T-helper 1 cell treated with Interleukin-12 subunit alpha and Interleukin-12 subunit beta and Interleukin-4 antibody, amounts not matched to agents 30 μg/mL and 1 μg/mL, for 36 hours (primary cell): Measurements from ENCODE around the gene ARPC2.

Experiments
- H3K27ac Mint-ChIP-seq: one replicate; pipeline ENCODE4 v1.8.0; 2021; ENCODE audit warnings: mild to moderate bottlenecking, mixed read lengths
- H3K27me3 Mint-ChIP-seq: one replicate; pipeline ENCODE4 v1.8.0; 2021; ENCODE audit warnings: low read depth, mixed read lengths
- H3K36me3 Mint-ChIP-seq: one replicate; pipeline ENCODE4 v1.8.0; 2021; ENCODE audit warnings: low read depth, mixed read lengths
- H3K4me1 Mint-ChIP-seq: one replicate; pipeline ENCODE4 v1.8.0; 2021; ENCODE audit warnings: low read depth, mixed read lengths
- H3K4me3 Mint-ChIP-seq: one replicate; pipeline ENCODE4 v1.8.0; 2021; ENCODE audit warnings: mild to moderate bottlenecking, moderate library complexity, mixed read lengths
- H3K9me3 Mint-ChIP-seq: one replicate; pipeline ENCODE4 v1.8.0; 2021; ENCODE audit warnings: mixed read lengths

The ARPC2 gene

GRCh38 chr2:218192902-218193430 is 24.0 kb upstream of the ARPC2 start:
- H3K4me1 Mint-ChIP-seq: no peaks in the 10 kb centered on the region
- H3K4me3 Mint-ChIP-seq: no peak overlapping the region
- no peaks in the 10 kb centered on the region for H3K9me3 Mint-ChIP-seq
- H3K36me3 Mint-ChIP-seq: no peaks in the 10 kb centered on the region
- no peak overlapping the region for H3K27ac Mint-ChIP-seq
- H3K27me3 Mint-ChIP-seq: peaks cover 12% of the 10 kb centered on the region

- H3K4me3 Mint-ChIP-seq: no peak overlapping the region
Measured at GRCh38 chr2:218193701-218194100, 23.3 kb upstream of the ARPC2 start.

GRCh38 chr2:218194880-218195279 is 22.1 kb upstream of the ARPC2 start:
- H3K27me3 Mint-ChIP-seq: peaks cover 25% of the 10 kb centered on the region
- no peaks in the 10 kb centered on the region for H3K36me3 Mint-ChIP-seq
- no peaks in the 10 kb centered on the region for H3K9me3 Mint-ChIP-seq
- H3K4me1 Mint-ChIP-seq: no peaks in the 10 kb centered on the region
- H3K4me3 Mint-ChIP-seq: no peak overlapping the region
- H3K27ac Mint-ChIP-seq: no peak overlapping the region

More at GRCh38 chr2:218193701-218194100, 23.3 kb upstream of the ARPC2 start:
- Mint-ChIP-seq H3K9me3 (no peaks in the 10 kb centered on the region), H3K27ac (no peak overlapping the region), H3K36me3 (no peaks in the 10 kb centered on the region), H3K4me1 (no peaks in the 10 kb centered on the region), H3K27me3 (peaks cover 16% of the 10 kb centered on the region)

- H3K9me3 Mint-ChIP-seq: no peaks in the 10 kb centered on the region
- H3K36me3 Mint-ChIP-seq: no peaks in the 10 kb centered on the region
- H3K27me3 Mint-ChIP-seq: peaks cover 38% of the 10 kb centered on the region
- no peak overlapping the region for H3K4me3 Mint-ChIP-seq
- H3K27ac Mint-ChIP-seq: no peak overlapping the region
- no peaks in the 10 kb centered on the region for H3K4me1 Mint-ChIP-seq
Measured at GRCh38 chr2:218196974-218197373, 20.0 kb upstream of the ARPC2 start.

- Mint-ChIP-seq H3K9me3 (no peaks in the 10 kb centered on the region), H3K27ac (no peak overlapping the region), H3K4me3 (no peak overlapping the region), H3K27me3 (peaks cover 38% of the 10 kb centered on the region), H3K4me1 (no peaks in the 10 kb centered on the region), H3K36me3 (no peaks in the 10 kb centered on the region)
Measured at GRCh38 chr2:218202266-218202665, 14.7 kb upstream of the ARPC2 start.

GRCh38 chr2:218209078-218209477 is 7.9 kb upstream of the ARPC2 start:
- H3K27ac Mint-ChIP-seq: no peak overlapping the region
- H3K9me3 Mint-ChIP-seq: peaks cover 7% of the 10 kb centered on the region
- H3K36me3 Mint-ChIP-seq: peaks cover 4% of the 10 kb centered on the region
- no peak overlapping the region for H3K4me3 Mint-ChIP-seq
- peaks cover 28% of the 10 kb centered on the region for H3K27me3 Mint-ChIP-seq
- no peaks in the 10 kb centered on the region for H3K4me1 Mint-ChIP-seq

- Mint-ChIP-seq H3K4me3 (no peak overlapping the region), H3K4me1 (peaks cover 15% of the 10 kb centered on the region), H3K36me3 (peaks cover 24% of the 10 kb centered on the region), H3K9me3 (peaks cover 7% of the 10 kb centered on the region), H3K27me3 (peaks cover 20% of the 10 kb centered on the region), H3K27ac (no peak overlapping the region)
Measured at GRCh38 chr2:218214116-218214515, 2.9 kb upstream of the ARPC2 start.

GRCh38 chr2:218216336-218216673 is 684 bp upstream of the ARPC2 start:
- H3K36me3 Mint-ChIP-seq: peaks cover 39% of the 10 kb centered on the region
- peaks cover 32% of the 10 kb centered on the region for H3K4me1 Mint-ChIP-seq
- H3K27me3 Mint-ChIP-seq: peaks cover 4% of the 10 kb centered on the region
- peak overlapping the region; percentile 93 for H3K27ac Mint-ChIP-seq
- H3K4me3 Mint-ChIP-seq: peak overlapping the region; percentile 91
- no peaks in the 10 kb centered on the region for H3K9me3 Mint-ChIP-seq

GRCh38 chr2:218217360-218218267 is 625 bp downstream of the ARPC2 start:
- Mint-ChIP-seq H3K36me3 (peaks cover 44% of the 10 kb centered on the region), H3K27ac (peak overlapping the region; percentile 88), H3K4me1 (peaks cover 40% of the 10 kb centered on the region), H3K4me3 (peak overlapping the region; percentile 91), H3K9me3 (no peaks in the 10 kb centered on the region), H3K27me3 (no peaks in the 10 kb centered on the region)

- H3K9me3 Mint-ChIP-seq: no peaks in the 10 kb centered on the region
- peaks cover 50% of the 10 kb centered on the region for H3K36me3 Mint-ChIP-seq
- H3K4me3 Mint-ChIP-seq: peak overlapping the region; percentile 91
- H3K27ac Mint-ChIP-seq: peak overlapping the region; percentile 88
- no peaks in the 10 kb centered on the region for H3K27me3 Mint-ChIP-seq
- H3K4me1 Mint-ChIP-seq: peaks cover 48% of the 10 kb centered on the region
Measured at GRCh38 chr2:218218268-218219185, 1.5 kb downstream of the ARPC2 start.

- peaks cover 63% of the 10 kb centered on the region for H3K36me3 Mint-ChIP-seq
- peaks cover 61% of the 10 kb centered on the region for H3K4me1 Mint-ChIP-seq
- H3K4me3 Mint-ChIP-seq: peak overlapping the region; percentile 91
- no peaks in the 10 kb centered on the region for H3K9me3 Mint-ChIP-seq
- no peaks in the 10 kb centered on the region for H3K27me3 Mint-ChIP-seq
- H3K27ac Mint-ChIP-seq: peak overlapping the region; percentile 60
Measured at GRCh38 chr2:218219934-218220333, 2.9 kb downstream of the ARPC2 start.

- Mint-ChIP-seq H3K36me3 (peaks cover 73% of the 10 kb centered on the region), H3K9me3 (no peaks in the 10 kb centered on the region), H3K27ac (peak overlapping the region; percentile 70), H3K4me3 (peak overlapping the region; percentile 91), H3K4me1 (peaks cover 71% of the 10 kb centered on the region), H3K27me3 (no peaks in the 10 kb centered on the region)
Measured at GRCh38 chr2:218221000-218221399, 4.0 kb downstream of the ARPC2 start.

- peaks cover 73% of the 10 kb centered on the region for H3K4me1 Mint-ChIP-seq
- peaks cover 78% of the 10 kb centered on the region for H3K36me3 Mint-ChIP-seq
- H3K27ac Mint-ChIP-seq: peak overlapping the region; percentile 23
- no peaks in the 10 kb centered on the region for H3K27me3 Mint-ChIP-seq
- H3K4me3 Mint-ChIP-seq: peak overlapping the region; percentile 47
- no peaks in the 10 kb centered on the region for H3K9me3 Mint-ChIP-seq
Measured at GRCh38 chr2:218223046-218223445, 6.1 kb downstream of the ARPC2 start.

GRCh38 chr2:218224186-218224585 is 7.2 kb downstream of the ARPC2 start:
- H3K9me3 Mint-ChIP-seq: no peaks in the 10 kb centered on the region
- H3K36me3 Mint-ChIP-seq: peaks cover 77% of the 10 kb centered on the region
- peaks cover 77% of the 10 kb centered on the region for H3K4me1 Mint-ChIP-seq
- peak overlapping the region; percentile 68 for H3K27ac Mint-ChIP-seq
- no peaks in the 10 kb centered on the region for H3K27me3 Mint-ChIP-seq
- peak overlapping the region; percentile 46 for H3K4me3 Mint-ChIP-seq
